ENCODE measurements around the gene RAB31.

The RAB31 gene

DNA sequence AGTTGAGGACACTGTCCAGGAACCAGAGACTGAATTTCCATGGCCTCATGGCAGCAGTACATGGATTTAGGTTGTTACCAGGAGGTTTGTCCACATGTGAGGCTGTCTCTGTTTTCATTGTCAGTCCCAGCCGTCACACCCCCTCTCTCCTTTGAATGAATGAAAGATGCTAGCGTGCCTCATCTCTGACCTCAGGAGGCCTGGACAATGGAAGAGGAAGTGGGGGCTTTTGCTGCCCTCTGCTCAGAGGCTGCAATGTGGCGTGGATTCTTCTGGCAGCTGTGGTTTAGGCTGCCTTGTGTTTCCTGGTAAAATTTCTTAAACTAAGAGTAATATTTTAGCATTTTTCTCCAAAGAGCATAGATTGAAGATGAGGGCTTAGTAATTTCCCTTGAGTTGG, 47.5 kb downstream of the RAB31 start:
- Histone ChIP-seq H3K9me3 (ENCODE audit: insufficient read depth, low read length, severe bottlenecking) (no peaks in the 10 kb centered on the region), H3K9ac (ENCODE audit: low read depth, low read length) (no peak overlapping the region), H4K20me1 (ENCODE audit: insufficient read depth, low read length) (no peaks in the 10 kb centered on the region), H3K4me2 (ENCODE audit: insufficient read depth, low read length) (no peak overlapping the region), H3K4me1 (ENCODE audit: insufficient read depth, low read length) (no peaks in the 10 kb centered on the region), H3K27ac (ENCODE audit: low read length) (no peak overlapping the region), H3K79me2 (ENCODE audit: insufficient read depth, low read length) (no peaks in the 10 kb centered on the region), H3K27me3 (ENCODE audit: insufficient read depth, low read length, poor library complexity) (peaks cover 4% of the 10 kb centered on the region), H3K4me3 (ENCODE audit: low read depth in 1 of 2, low read length in 2 of 2) (no peak overlapping the region), H3K36me3 (ENCODE audit: insufficient read depth, low read length) (no peaks in the 10 kb centered on the region), H2AFZ (ENCODE audit: low read depth, low read length) (no peak overlapping the region)
- TF ChIP-seq, protein P1, sequence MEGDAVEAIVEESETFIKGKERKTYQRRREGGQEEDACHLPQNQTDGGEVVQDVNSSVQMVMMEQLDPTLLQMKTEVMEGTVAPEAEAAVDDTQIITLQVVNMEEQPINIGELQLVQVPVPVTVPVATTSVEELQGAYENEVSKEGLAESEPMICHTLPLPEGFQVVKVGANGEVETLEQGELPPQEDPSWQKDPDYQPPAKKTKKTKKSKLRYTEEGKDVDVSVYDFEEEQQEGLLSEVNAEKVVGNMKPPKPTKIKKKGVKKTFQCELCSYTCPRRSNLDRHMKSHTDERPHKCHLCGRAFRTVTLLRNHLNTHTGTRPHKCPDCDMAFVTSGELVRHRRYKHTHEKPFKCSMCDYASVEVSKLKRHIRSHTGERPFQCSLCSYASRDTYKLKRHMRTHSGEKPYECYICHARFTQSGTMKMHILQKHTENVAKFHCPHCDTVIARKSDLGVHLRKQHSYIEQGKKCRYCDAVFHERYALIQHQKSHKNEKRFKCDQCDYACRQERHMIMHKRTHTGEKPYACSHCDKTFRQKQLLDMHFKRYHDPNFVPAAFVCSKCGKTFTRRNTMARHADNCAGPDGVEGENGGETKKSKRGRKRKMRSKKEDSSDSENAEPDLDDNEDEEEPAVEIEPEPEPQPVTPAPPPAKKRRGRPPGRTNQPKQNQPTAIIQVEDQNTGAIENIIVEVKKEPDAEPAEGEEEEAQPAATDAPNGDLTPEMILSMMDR (IDR thresholded peaks at IDR 0.05; ENCODE audit: borderline replicate concordance, extremely low read depth, low read length, poor library complexity, severe bottlenecking): no peak
- TF ChIP-seq EZH2 (IDR thresholded peaks at IDR 0.05; ENCODE audit: borderline replicate concordance, low read depth, low read length, severe bottlenecking): no peak
- DNase-seq (no peak), ATAC-seq (ENCODE audit: insufficient read depth, low read depth) (no peak)

- Histone ChIP-seq H3K27ac (ENCODE audit: low read length) (no peak overlapping the region), H3K4me1 (ENCODE audit: insufficient read depth, low read length) (no peaks in the 10 kb centered on the region), H3K4me3 (ENCODE audit: low read depth in 1 of 2, low read length in 2 of 2) (no peak overlapping the region), H3K9ac (ENCODE audit: low read depth, low read length) (no peak overlapping the region), H4K20me1 (ENCODE audit: insufficient read depth, low read length) (no peaks in the 10 kb centered on the region), H3K9me3 (ENCODE audit: insufficient read depth, low read length, severe bottlenecking) (no peaks in the 10 kb centered on the region), H3K27me3 (ENCODE audit: insufficient read depth, low read length, poor library complexity) (peaks cover 4% of the 10 kb centered on the region), H3K36me3 (ENCODE audit: insufficient read depth, low read length) (no peaks in the 10 kb centered on the region), H2AFZ (ENCODE audit: low read depth, low read length) (no peak overlapping the region), H3K79me2 (ENCODE audit: insufficient read depth, low read length) (no peaks in the 10 kb centered on the region), H3K4me2 (ENCODE audit: insufficient read depth, low read length) (no peak overlapping the region)
- ATAC-seq (ENCODE audit: insufficient read depth, low read depth): no peak
- TF ChIP-seq, protein P1 (IDR thresholded peaks at IDR 0.05; ENCODE audit: borderline replicate concordance, extremely low read depth, low read length, poor library complexity, severe bottlenecking): no peak
- no peak for TF ChIP-seq EZH2 (IDR thresholded peaks at IDR 0.05; ENCODE audit: borderline replicate concordance, low read depth, low read length, severe bottlenecking)
- no peak for DNase-seq
Observed at GRCh38 chr18:9756271-9756932, 48.3 kb downstream of the RAB31 start.

GRCh38 chr18:9756933-9757470, 48.9 kb downstream of the RAB31 start:
- DNase-seq: no peak
- Histone ChIP-seq H3K9ac (ENCODE audit: low read depth, low read length) (no peak overlapping the region), H3K27me3 (ENCODE audit: insufficient read depth, low read length, poor library complexity) (peaks cover 4% of the 10 kb centered on the region), H3K4me1 (ENCODE audit: insufficient read depth, low read length) (no peaks in the 10 kb centered on the region), H2AFZ (ENCODE audit: low read depth, low read length) (no peak overlapping the region), H3K79me2 (ENCODE audit: insufficient read depth, low read length) (no peaks in the 10 kb centered on the region), H3K9me3 (ENCODE audit: insufficient read depth, low read length, severe bottlenecking) (no peaks in the 10 kb centered on the region), H3K27ac (ENCODE audit: low read length) (no peak overlapping the region), H4K20me1 (ENCODE audit: insufficient read depth, low read length) (no peaks in the 10 kb centered on the region), H3K36me3 (ENCODE audit: insufficient read depth, low read length) (no peaks in the 10 kb centered on the region), H3K4me2 (ENCODE audit: insufficient read depth, low read length) (no peak overlapping the region), H3K4me3 (ENCODE audit: low read depth in 1 of 2, low read length in 2 of 2) (no peak overlapping the region)
- TF ChIP-seq EZH2 (IDR thresholded peaks at IDR 0.05; ENCODE audit: borderline replicate concordance, low read depth, low read length, severe bottlenecking): no peak
- TF ChIP-seq, protein P1 (IDR thresholded peaks at IDR 0.05; ENCODE audit: borderline replicate concordance, extremely low read depth, low read length, poor library complexity, severe bottlenecking): no peak
- no peak for ATAC-seq (ENCODE audit: insufficient read depth, low read depth)

All from DND-41 (cell line).